ENCODE measurements around the gene PDGFB.

PDGFB gene

DNA sequence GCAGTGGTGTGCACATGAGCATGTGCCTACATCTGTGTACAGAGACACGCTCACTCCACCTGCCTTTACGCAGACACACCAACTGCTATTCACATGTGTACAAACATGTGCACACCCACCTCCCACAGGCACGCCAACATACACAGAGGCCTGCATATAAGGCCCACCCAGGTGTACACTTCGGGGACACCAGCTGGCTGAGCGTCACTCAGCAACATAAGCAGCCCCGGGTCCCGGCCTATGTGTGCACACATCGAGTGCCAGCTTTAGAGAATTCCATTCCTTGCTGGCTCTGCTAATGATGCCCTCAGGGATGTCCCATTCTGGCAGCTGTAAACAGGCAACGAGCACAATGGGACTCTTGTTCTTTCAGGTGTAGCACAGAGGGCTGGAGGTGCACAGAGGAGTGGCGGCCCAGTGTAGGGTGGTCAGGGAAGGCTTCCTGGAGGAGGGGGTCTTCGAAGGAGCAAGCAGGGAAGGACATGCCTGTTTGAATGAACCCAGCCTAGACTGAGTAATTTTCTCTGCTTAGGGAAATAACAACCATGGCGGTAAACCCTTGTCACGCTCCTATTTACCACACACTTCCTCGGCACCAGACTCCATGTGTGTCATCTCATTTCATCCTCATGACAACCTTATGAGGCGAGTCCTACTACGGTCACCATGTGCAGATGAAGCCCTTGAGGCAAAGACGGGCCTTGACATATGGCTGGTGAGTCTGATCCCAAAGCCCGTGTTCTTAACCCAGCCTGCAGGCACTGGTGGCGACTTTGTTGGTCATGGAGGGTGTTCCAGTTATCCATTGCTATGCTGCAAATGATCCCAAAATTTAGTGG lies 39.6 kb upstream of the PDGFB start:
- Histone ChIP-seq H4K8ac (ENCODE audit: low read length) (peak overlapping the region; percentile 85), H2BK5ac (ENCODE audit: low read depth, low read length, poor library complexity, severe bottlenecking) (no peak overlapping the region), H2BK120ac (ENCODE audit: low read depth, low read length) (no peak overlapping the region), H3K4me3 (ENCODE audit: insufficient read depth in 1 of 2, low read depth in 1 of 2, low read length in 2 of 2) (no peak overlapping the region), H3K4me1 (ENCODE audit: control insufficient read depth, insufficient read depth, low read depth, low read length) (peaks cover 38% of the 10 kb centered on the region), H4K91ac (ENCODE audit: low read length) (peak overlapping the region; percentile 71), H3K4ac (ENCODE audit: low read depth in 1 of 2, low read length in 2 of 2) (peak overlapping the region in 1 of 2 experiments; percentile 0), H3K9me3 (ENCODE audit: control insufficient read depth, low read length) (peaks cover 11% of the 10 kb centered on the region), H2AK5ac (ENCODE audit: low read length, severe bottlenecking) (no peak overlapping the region), H3K14ac (ENCODE audit: low read length in 2 of 2) (peak overlapping the region in 1 of 2 experiments; percentile 37), H3K18ac (ENCODE audit: low read depth in 1 of 2, low read length in 2 of 2) (peak overlapping the region; percentile 9 to 67), H3K4me2 (ENCODE audit: low read length, poor library complexity, severe bottlenecking) (no peak overlapping the region), H3K79me1 (replicated peaks; ENCODE audit: low read length, poor library complexity, severe bottlenecking) (no peaks in the 10 kb centered on the region), H3K9ac (ENCODE audit: low read length) (no peak overlapping the region), H2BK15ac (ENCODE audit: low read depth, poor library complexity, severe bottlenecking) (no peak overlapping the region), H2BK12ac (ENCODE audit: low read length in 2 of 2) (peak overlapping the region; percentile 30 to 98), H3K27ac (ENCODE audit: low read length, poor library complexity, severe bottlenecking) (no peak overlapping the region), H3K27me3 (ENCODE audit: control insufficient read depth in 1 of 2, insufficient read depth in 1 of 2, low read length in 2 of 2) (peaks cover 0 to 2% of the 10 kb centered on the region in 2 experiments), H2AFZ (ENCODE audit: low read depth, low read length) (no peak overlapping the region), H3K23ac (ENCODE audit: low read length in 2 of 2) (no peak overlapping the region), H3K36me3 (ENCODE audit: control insufficient read depth in 1 of 2, insufficient read depth in 2 of 2, low read depth in 1 of 2, low read length in 2 of 2) (no peaks in the 10 kb centered on the region)
- no peak for DNase-seq
- 92% methylated on average over 19 of the region's 19 CpGs for WGBS

DNA sequence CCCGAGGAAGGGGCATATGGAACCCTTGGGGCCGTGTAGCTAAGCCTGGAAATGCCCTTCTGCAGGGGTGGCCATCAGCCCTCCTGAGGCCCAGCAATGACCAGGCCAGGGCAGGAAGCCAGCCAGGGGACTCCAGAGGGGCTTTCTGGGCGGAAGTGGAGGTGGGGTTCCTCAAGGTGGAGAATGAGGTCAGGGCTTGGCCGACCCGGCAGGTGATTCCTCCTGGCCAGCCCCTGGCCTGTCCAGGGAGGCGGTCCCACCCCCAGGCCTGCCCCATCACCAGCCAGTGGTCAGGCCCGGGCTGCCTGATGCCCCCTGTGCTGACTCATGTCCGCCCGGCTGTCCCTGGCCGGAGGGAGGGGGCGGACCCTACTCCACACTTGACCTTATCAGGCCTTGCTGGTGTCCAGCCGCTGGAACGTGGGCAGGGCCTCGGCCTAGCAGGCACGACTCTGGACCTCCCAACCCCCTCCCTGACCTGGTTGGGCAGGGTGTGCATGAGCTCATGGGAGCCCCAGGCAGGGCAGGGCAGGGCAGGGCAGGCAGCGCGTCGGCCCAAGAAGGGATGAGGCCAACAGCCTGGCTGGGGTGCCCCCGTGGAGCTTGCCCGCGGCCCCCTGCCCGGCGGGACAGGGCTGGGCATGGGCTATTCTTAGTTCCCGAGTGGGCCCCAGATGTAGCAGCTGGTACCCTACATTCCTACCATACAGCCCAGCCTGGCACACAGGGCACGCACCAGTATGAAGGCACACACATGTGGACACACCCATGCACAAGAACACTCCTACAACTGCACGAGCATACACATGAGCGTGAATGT lies 38.8 kb upstream of the PDGFB start:
- peak overlapping the region; percentile 82 to 96 for H3K18ac ChIP-seq (ENCODE audit: low read depth in 1 of 2, low read length in 2 of 2)

DNA sequence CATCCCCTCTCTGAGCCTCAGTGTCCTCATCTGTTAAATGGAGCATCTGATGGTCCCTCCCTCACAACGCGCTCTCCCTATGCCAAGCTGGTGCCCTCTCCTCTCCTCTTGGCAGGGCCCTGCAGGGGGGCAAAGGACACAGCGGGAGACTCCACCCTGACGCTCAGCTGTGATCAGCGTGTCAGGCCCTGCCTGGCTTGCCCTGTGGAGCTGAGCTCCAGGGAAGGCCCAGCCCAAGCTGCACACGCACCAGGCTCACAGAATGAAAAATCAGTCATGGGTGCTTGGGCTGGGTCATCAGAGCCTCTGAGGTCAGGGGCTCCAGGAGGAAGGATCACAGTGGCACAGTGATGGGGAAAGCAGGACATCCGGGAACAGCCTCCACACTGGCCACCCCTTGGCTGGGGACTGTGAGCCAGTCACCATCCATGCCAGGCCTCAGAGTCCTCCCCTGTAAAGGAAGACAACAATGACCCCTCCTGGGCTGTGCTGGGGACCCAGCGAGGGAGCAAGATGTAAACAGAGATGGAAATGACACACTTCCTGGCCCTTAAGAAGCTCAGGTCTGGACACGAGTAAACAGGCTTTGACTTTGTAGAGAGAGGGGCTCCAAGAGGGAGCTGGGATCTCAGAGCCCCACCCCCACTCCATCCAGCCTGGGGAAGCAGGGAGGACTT lies 38.0 kb upstream of the PDGFB start:
- peak overlapping the region; percentile 85 for H4K8ac ChIP-seq (ENCODE audit: low read length)
- H2BK120ac ChIP-seq (ENCODE audit: low read depth, low read length), result peak overlapping the region; percentile 92
- no peaks in the 10 kb centered on the region for H3K27me3 ChIP-seq (ENCODE audit: control insufficient read depth in 1 of 2, insufficient read depth in 1 of 2, low read length in 2 of 2)
- H3K23ac ChIP-seq (ENCODE audit: low read length in 2 of 2), result no peak overlapping the region
- peak overlapping the region; percentile 82 to 96 for H3K18ac ChIP-seq (ENCODE audit: low read depth in 1 of 2, low read length in 2 of 2)
- peak overlapping the region; percentile 30 to 98 for H2BK12ac ChIP-seq (ENCODE audit: low read length in 2 of 2)
- peak; percentile 73 for DNase-seq
- H3K4ac ChIP-seq (ENCODE audit: low read depth in 1 of 2, low read length in 2 of 2), result peak overlapping the region; percentile 42 to 94
- peak overlapping the region; percentile 50 for H2AK5ac ChIP-seq (ENCODE audit: low read length, severe bottlenecking)
- peaks cover 11% of the 10 kb centered on the region for H3K9me3 ChIP-seq (ENCODE audit: control insufficient read depth, low read length)
- no peak overlapping the region for H3K4me2 ChIP-seq (ENCODE audit: low read length, poor library complexity, severe bottlenecking)
- WGBS, result 53% methylated on average over 8 of the region's 9 CpGs
- H3K4me1 ChIP-seq (ENCODE audit: control insufficient read depth, insufficient read depth, low read depth, low read length), result peaks cover 35% of the 10 kb centered on the region
- peak overlapping the region; percentile 66 for H2AFZ ChIP-seq (ENCODE audit: low read depth, low read length)
- peak overlapping the region; percentile 83 for H2BK15ac ChIP-seq (ENCODE audit: low read depth, poor library complexity, severe bottlenecking)
- no peak overlapping the region for H3K4me3 ChIP-seq (ENCODE audit: insufficient read depth in 1 of 2, low read depth in 1 of 2, low read length in 2 of 2)
- no peak overlapping the region for H2BK5ac ChIP-seq (ENCODE audit: low read depth, low read length, poor library complexity, severe bottlenecking)
- H3K27ac ChIP-seq (ENCODE audit: low read length, poor library complexity, severe bottlenecking), result peak overlapping the region; percentile 2
- H3K36me3 ChIP-seq (ENCODE audit: control insufficient read depth in 1 of 2, insufficient read depth in 2 of 2, low read depth in 1 of 2, low read length in 2 of 2), result no peaks in the 10 kb centered on the region
- peak overlapping the region in 1 of 2 experiments; percentile 68 for H3K14ac ChIP-seq (ENCODE audit: low read length in 2 of 2)
- peak overlapping the region; percentile 97 for H4K91ac ChIP-seq (ENCODE audit: low read length)
- no peaks in the 10 kb centered on the region for H3K79me1 ChIP-seq (replicated peaks; ENCODE audit: low read length, poor library complexity, severe bottlenecking)
- H3K9ac ChIP-seq (ENCODE audit: low read length), result no peak overlapping the region

More for the DNA sequence above, 38.8 kb upstream of the PDGFB start:
- H4K91ac ChIP-seq (ENCODE audit: low read length), result peak overlapping the region; percentile 97
- peak; percentile 93 for DNase-seq
- peak overlapping the region; percentile 66 for H2AFZ ChIP-seq (ENCODE audit: low read depth, low read length)
- H3K36me3 ChIP-seq (ENCODE audit: control insufficient read depth in 1 of 2, insufficient read depth in 2 of 2, low read depth in 1 of 2, low read length in 2 of 2), result no peaks in the 10 kb centered on the region
- peak overlapping the region; percentile 2 for H3K27ac ChIP-seq (ENCODE audit: low read length, poor library complexity, severe bottlenecking)
- no peaks in the 10 kb centered on the region for H3K79me1 ChIP-seq (replicated peaks; ENCODE audit: low read length, poor library complexity, severe bottlenecking)
- peak overlapping the region; percentile 42 to 94 for H3K4ac ChIP-seq (ENCODE audit: low read depth in 1 of 2, low read length in 2 of 2)
- H2BK120ac ChIP-seq (ENCODE audit: low read depth, low read length), result peak overlapping the region; percentile 92
- H4K8ac ChIP-seq (ENCODE audit: low read length), result peak overlapping the region; percentile 85
- no peak overlapping the region for H3K9ac ChIP-seq (ENCODE audit: low read length)
- 32% methylated on average over 23 of the region's 27 CpGs for WGBS
- no peak overlapping the region for H3K23ac ChIP-seq (ENCODE audit: low read length in 2 of 2)
- peak overlapping the region; percentile 83 for H2BK15ac ChIP-seq (ENCODE audit: low read depth, poor library complexity, severe bottlenecking)
- H3K4me3 ChIP-seq (ENCODE audit: insufficient read depth in 1 of 2, low read depth in 1 of 2, low read length in 2 of 2), result no peak overlapping the region
- peaks cover 11% of the 10 kb centered on the region for H3K9me3 ChIP-seq (ENCODE audit: control insufficient read depth, low read length)
- no peaks in the 10 kb centered on the region for H3K27me3 ChIP-seq (ENCODE audit: control insufficient read depth in 1 of 2, insufficient read depth in 1 of 2, low read length in 2 of 2)
- peak overlapping the region; percentile 50 for H2AK5ac ChIP-seq (ENCODE audit: low read length, severe bottlenecking)
- H2BK12ac ChIP-seq (ENCODE audit: low read length in 2 of 2), result peak overlapping the region; percentile 30 to 98
- no peak overlapping the region for H3K4me2 ChIP-seq (ENCODE audit: low read length, poor library complexity, severe bottlenecking)
- H2BK5ac ChIP-seq (ENCODE audit: low read depth, low read length, poor library complexity, severe bottlenecking), result no peak overlapping the region
- H3K4me1 ChIP-seq (ENCODE audit: control insufficient read depth, insufficient read depth, low read depth, low read length), result peaks cover 31% of the 10 kb centered on the region
- peak overlapping the region in 1 of 2 experiments; percentile 37 for H3K14ac ChIP-seq (ENCODE audit: low read length in 2 of 2)

All from mesenchymal stem cell (in vitro differentiated cells and primary cell).